Heart left ventricle (tissue), 16 donors: ENCODE results near the gene RAB7B. TPM values are rescaled to one million over a fixed set of nuclear protein-coding genes. Genes with fewer than 3 reads are reported as not detected.

Source experiments
- ATAC-seq, 4 donors: fragments of 200-7000 bp; cut with Tn5 transposase; one replicate each; pipeline ENCODE4 v1.9.1; 2020 to 2022; ENCODE audit warnings: moderate library complexity in 4 of 4, mild to moderate bottlenecking in 3 of 4, moderate number of reproducible peaks in 1 of 4
- DNase-seq, 5 donors: peaks; one replicate each; pipeline ENCODE4 v3.0.0-alpha.2; 2020
- H3K27ac ChIP-seq, 12 donors: fragments of 200-600 bp; sonication (generic) in 4 of 12; one replicate each; pipeline versions ENCODE4 v1.5.0 to v1.8.0; 2016 to 2022; ENCODE audit warnings: mild to moderate bottlenecking in 2 of 12
- H3K27me3 ChIP-seq, 9 donors: fragments of 200-600 bp; sonication (generic) in 2 of 9; one replicate each; pipeline versions ENCODE4 v1.5.1 to v1.8.0; 2016 to 2022; ENCODE audit warnings: mild to moderate bottlenecking in 3 of 9
- H3K36me3 ChIP-seq, 9 donors: fragments of 200-600 bp; sonication (generic) in 2 of 9; one replicate each; pipeline versions ENCODE4 v1.5.0 to v1.8.0; 2018 to 2022; ENCODE audit warnings: mild to moderate bottlenecking in 2 of 9
- H3K4me1 ChIP-seq, 12 donors: fragments of 200-600 bp; sonication (generic) in 4 of 12; one replicate each; pipeline versions ENCODE4 v1.5.0 to v1.8.0; 2016 to 2022; ENCODE audit warnings: mild to moderate bottlenecking in 3 of 12
- H3K4me3 ChIP-seq, 12 donors: fragments of 200-600 bp; sonication (generic) in 4 of 12; one replicate each; pipeline versions ENCODE4 v1.5.0 to v1.8.0; 2017 to 2022; ENCODE audit warnings: mild to moderate bottlenecking in 9 of 12, moderate library complexity in 4 of 12
- H3K9me3 ChIP-seq, 12 donors: fragments of 200-600 bp; sonication (generic) in 4 of 12; one replicate each; pipeline versions ENCODE4 v1.5.0 to v1.8.0; 2016 to 2022; ENCODE audit warnings: mild to moderate bottlenecking in 1 of 12
- CTCF ChIP-seq, 12 donors: fragments of 200-600 bp; sonication (generic) in 4 of 12; IDR thresholded peaks; one replicate each; pipeline versions ENCODE4 v1.5.0 to v1.8.0; 2018 to 2022; ENCODE audit warnings: antibody characterized with exemption in 12 of 12, mild to moderate bottlenecking in 5 of 12
- POLR2A ChIP-seq, 2 donors: fragments of 450-650 bp; IDR thresholded peaks; one replicate each; pipeline ENCODE4 v1.6.1; 2017; ENCODE audit warnings: antibody characterized with exemption in 2 of 2, mild to moderate bottlenecking in 2 of 2, moderate library complexity in 2 of 2
- WGBS, 4 donors: extraction: QIAGEN DNeasy Blood & Tissue Kit in 2 of 4; methylation state at CpG; one replicate each; pipeline versions ENCODE4 v1.1.5 to v1.1.7; 2013 to 2018; 5-methylcytosine and 5-hydroxymethylcytosine counted together
- intact Hi-C, 10 donors: fragments of 100-400 bp; cut with DNase I; formaldehyde crosslinking; loops; one replicate each; pipeline versions ENCODE4 v1.11.1 to v1.14.2; 2022
- polyA plus RNA-seq, 2 donors: library from polyadenylated mRNA; stranded (reverse); fragments of 200-250 nt; gene quantifications; one replicate each; pipeline ENCODE4 v1.2.3, GENCODE V29; 2013
- total RNA-seq, 9 donors: library from RNA; depleted of rRNA in 2 of 9; stranded (reverse); fragments of >200 nt in 2 of 9; fragmentation: NEBNext Ultra II Directional in 3 of 9; extraction: Animal tissue kit (Norgen Biotek cat#: 25700) in 3 of 9; gene quantifications; one replicate each; pipeline versions ENCODE4 v1.1.0 to v1.2.4, GENCODE V29; 2016 to 2023
- donor health status: ischemic (EF 13 %, LVEDD 7.1; RV severe dilation, severe dysfunction).
- donor health status: healthy with polysubstance abuse.
- donor health status: DM: no; HTN: yes; CAD: no.
- donor health status: DM: no; HTN: no; CAD: no.
- donor health status: ischemic (EF 25% LVEDD 6.9; RV normal size, moderate dysfunction).
- donor health status: ischemic (EF 25% LVEDD 5.7; RV mildly dilated, moderate dysfunction).
- donor health status: healthy.
- donor health status: DM: yes; HTN: yes; CAD: no.
- donor health status: ischemic (EF 35%, LVEDD 5.7; RV mildly dilated, moderate dysfunction).
- donor health status: nonischemic (EF 11% LVEDD 7.7; RV severe dilation, severe dysfunction).
- donor health status: DM: yes; HTN: yes; CAD: no.
- donor health status: PGD.
- donor health status: ischemic (EF 29% LVEDD 5.4; RV normal size, mild dysfunction).
- donor health status: nonischemic (EF 23%, LVEDD 6.1; RV moderate dilation, normal function).

RAB7B gene
- total and polyA plus RNA-seq, 11 donors = 0.31 to 11.1 (median 1.1) TPM

- no peak for DNase-seq
- WGBS, 4 donors = 60 to 76% (median 64%) methylated on average over 7 of the region's 7 CpGs
These were observed 38.4 kb upstream of the RAB7B start for GRCh38 chr1:206041640-206042039.

GRCh38 chr1:206040328-206040727, 37.1 kb upstream of the RAB7B start:
- DNase-seq (no peak), ATAC-seq (no peak)
- H3K9me3 ChIP-seq = no peaks in the 10 kb centered on the region
- no peak overlapping the region for H3K4me3 ChIP-seq
- TF ChIP-seq POLR2A (IDR thresholded peaks at IDR 0.05) = no peak
- TF ChIP-seq CTCF (IDR thresholded peaks at IDR 0.05) = no peak
- no peaks in the 10 kb centered on the region for H3K36me3 ChIP-seq
- peaks cover 0 to 16% (median 4%) of the 10 kb centered on the region in 9 donors for H3K27me3 ChIP-seq
- H3K4me1 ChIP-seq = peaks cover 0 to 14% (median 0%) of the 10 kb centered on the region in 12 donors
- no peak overlapping the region for H3K27ac ChIP-seq
- 65 to 72% (median 67%) methylated on average over 5 of the region's 5 CpGs for WGBS, 4 donors
- intact Hi-C loops = no loop called here

More at GRCh38 chr1:206041640-206042039, 38.4 kb upstream of the RAB7B start:
- TF ChIP-seq POLR2A (IDR thresholded peaks at IDR 0.05) = no peak
- Histone ChIP-seq H3K27ac (no peak overlapping the region), H3K36me3 (no peaks in the 10 kb centered on the region), H3K4me3 (no peak overlapping the region), H3K9me3 (no peaks in the 10 kb centered on the region), H3K27me3 (peaks cover 0 to 11% (median 1%) of the 10 kb centered on the region in 9 donors), H3K4me1 (peaks cover 0 to 14% (median 0%) of the 10 kb centered on the region in 12 donors)
- intact Hi-C loops = no loop called here
- ATAC-seq = peak in 1 of 4 donors; percentile 15

- no peak overlapping the region for H3K4me3 ChIP-seq
- 42 to 51% (median 46%) methylated on average over 7 of the region's 7 CpGs for WGBS, 4 donors
- ATAC-seq (no peak), DNase-seq (no peak)
- intact Hi-C loops = loop anchor here in 1 of 10 donors (10.0 kb wide), 1 partner anchor 65 kb away; no protein-coding TSS in a partner anchor
- H3K27ac ChIP-seq = no peak overlapping the region
- no peaks in the 10 kb centered on the region for H3K9me3 ChIP-seq
- H3K27me3 ChIP-seq = peaks cover 0 to 16% (median 4%) of the 10 kb centered on the region in 9 donors
- TF ChIP-seq CTCF (IDR thresholded peaks at IDR 0.05) = no peak
- H3K4me1 ChIP-seq = peaks cover 0 to 20% (median 0%) of the 10 kb centered on the region in 12 donors
- H3K36me3 ChIP-seq = no peaks in the 10 kb centered on the region
These were observed 36.1 kb upstream of the RAB7B start for GRCh38 chr1:206039046-206039973.

- no peak for DNase-seq
- Histone ChIP-seq H3K9me3 (no peaks in the 10 kb centered on the region), H3K27ac (no peak overlapping the region), H3K27me3 (peaks cover 0 to 16% (median 2%) of the 10 kb centered on the region in 9 donors), H3K36me3 (no peaks in the 10 kb centered on the region), H3K4me1 (peaks cover 0 to 20% (median 0%) of the 10 kb centered on the region in 12 donors), H3K4me3 (no peak overlapping the region)
- TF ChIP-seq CTCF (IDR thresholded peaks at IDR 0.05) (no peak), POLR2A (IDR thresholded peaks at IDR 0.05) (no peak)
- no peak for ATAC-seq
- intact Hi-C loops = loop anchor here in 1 of 10 donors (10.0 kb wide), 1 partner anchor 67 kb away; no protein-coding TSS in a partner anchor
- 92 to 94% (median 93%) methylated on average over 9 of the region's 9 CpGs for WGBS, 4 donors
These were observed 34.4 kb upstream of the RAB7B start for GRCh38 chr1:206037581-206037980.
